ENCODE measurements around the gene ZGPAT.
"Not testable (repeated sequence)": the region's sequence is repeated elsewhere in the genome, so short reads cannot be mapped to it uniquely, and the experiment has no call there.

The ZGPAT gene, protein sequence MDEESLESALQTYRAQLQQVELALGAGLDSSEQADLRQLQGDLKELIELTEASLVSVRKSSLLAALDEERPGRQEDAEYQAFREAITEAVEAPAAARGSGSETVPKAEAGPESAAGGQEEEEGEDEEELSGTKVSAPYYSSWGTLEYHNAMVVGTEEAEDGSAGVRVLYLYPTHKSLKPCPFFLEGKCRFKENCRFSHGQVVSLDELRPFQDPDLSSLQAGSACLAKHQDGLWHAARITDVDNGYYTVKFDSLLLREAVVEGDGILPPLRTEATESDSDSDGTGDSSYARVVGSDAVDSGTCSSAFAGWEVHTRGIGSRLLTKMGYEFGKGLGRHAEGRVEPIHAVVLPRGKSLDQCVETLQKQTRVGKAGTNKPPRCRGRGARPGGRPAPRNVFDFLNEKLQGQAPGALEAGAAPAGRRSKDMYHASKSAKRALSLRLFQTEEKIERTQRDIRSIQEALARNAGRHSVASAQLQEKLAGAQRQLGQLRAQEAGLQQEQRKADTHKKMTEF

DNA sequence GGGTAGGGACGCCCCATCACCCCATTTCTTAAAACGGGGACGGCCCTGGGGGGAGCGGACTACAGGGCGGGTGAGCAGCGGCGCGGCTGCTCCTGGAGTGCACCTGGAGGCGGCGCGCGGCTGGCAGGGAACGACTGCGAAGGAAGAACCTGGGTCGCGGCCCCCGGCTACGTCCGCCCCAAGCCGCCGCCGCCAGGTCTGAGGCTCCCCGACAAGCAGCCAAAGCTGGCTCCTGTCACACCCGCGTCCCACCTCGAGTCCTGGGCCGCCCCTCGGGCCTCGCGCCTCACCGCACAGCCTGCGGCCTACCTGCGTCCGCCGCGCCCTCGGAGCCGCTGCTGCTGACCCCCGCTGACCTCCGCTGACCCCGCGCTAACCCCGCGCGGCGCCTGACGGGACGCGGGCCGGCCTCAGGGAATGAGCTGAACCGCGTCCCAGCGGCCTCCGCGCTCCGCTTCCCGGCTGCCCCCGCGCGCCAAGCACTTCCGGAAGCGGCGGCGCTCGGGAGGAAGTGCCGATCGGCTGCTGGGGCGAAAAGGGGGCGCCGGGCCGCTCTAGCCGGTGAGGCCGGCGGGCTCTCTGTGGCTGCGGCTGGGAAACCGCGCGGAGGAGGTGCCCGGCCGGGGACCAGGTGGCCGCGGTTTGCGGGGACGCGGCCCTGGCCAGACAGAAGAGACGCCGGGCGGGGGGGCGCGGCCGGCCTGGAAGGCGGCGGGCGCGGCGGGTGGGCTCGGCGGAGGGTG is at the start of gene ZGPAT, which contains the start of gene ARFRP1:
Gene ZGPAT (plus strand): TSS at position 482 of the 743 bp plus-strand sequence. CDS start 542 bp downstream, outside the sequence.
Gene ARFRP1 (minus strand): TSS at position 419 of the 743 bp plus-strand sequence. CDS start 885 bp downstream, outside the sequence.
- peak; percentile 75 to 82 for DNase-seq (ENCODE audit: low read depth in 2 of 2)

DNA sequence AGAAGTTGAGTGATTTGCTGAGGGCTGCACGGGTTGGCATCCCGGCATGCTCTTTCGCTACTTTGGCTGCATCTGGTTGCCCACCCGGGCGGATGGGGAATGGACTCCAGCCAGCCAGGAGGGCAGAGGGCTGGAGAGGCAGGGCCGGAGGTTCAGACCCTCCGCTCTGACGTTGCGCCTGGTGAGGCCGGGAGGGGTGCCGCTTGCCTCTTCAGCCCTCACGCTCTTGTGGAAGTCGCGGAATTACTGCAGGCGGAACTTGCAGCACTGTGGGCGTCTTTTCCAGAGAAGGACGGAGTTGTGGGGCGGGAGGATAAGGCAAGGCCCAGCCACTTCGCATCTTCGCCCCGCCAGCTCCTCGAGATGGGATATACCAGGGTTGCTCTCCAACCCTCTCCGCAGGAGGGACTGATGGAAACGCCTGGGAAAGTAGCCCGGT is 49.1 kb upstream of the ZGPAT start:
- DNase-seq (ENCODE audit: low read depth in 2 of 2): no peak

DNA sequence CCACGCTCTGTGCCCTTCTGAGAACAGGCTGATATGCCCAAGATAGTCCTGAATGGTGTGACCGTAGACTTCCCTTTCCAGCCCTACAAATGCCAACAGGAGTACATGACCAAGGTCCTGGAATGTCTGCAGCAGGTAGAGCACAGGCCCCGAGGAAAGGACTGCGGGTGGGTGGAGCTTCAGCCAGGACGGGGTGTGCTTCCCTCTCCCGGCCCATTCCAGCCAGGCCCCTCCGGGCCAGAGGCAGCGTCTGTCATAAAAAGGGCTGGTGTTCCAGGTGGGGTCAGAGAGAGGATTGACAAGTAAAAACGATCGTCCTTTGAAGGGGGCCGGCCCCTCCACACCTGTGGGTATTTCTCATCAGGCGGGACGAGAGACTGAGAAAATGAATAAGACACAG is 48.5 kb upstream of the ZGPAT start:
- DNase-seq (ENCODE audit: low read depth in 2 of 2): no peak

DNA sequence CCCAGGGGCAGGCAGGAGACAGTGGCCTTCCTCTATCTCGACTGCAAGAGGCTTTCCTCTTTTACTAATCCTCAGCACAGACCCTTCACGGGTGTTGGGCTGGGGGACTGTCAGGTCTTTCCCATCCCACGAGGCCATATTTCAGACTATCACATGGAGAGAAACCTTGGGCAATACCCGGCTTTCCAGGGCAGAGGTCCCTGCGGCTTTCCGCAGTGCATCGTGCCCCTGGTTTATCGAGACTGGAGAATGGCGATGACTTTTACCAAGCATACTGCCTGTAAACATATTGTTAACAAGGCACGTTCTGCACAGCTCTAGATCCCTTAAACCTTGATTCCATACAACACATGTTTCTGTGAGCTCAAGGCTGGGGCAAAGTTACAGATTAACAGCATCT is 47.7 kb upstream of the ZGPAT start:
- DNase-seq (ENCODE audit: low read depth in 2 of 2): not testable (repeated sequence)

GRCh38 chr20:63660622-63661021 is 47.2 kb upstream of the ZGPAT start:
- no peak for DNase-seq (ENCODE audit: low read depth in 2 of 2)

DNA sequence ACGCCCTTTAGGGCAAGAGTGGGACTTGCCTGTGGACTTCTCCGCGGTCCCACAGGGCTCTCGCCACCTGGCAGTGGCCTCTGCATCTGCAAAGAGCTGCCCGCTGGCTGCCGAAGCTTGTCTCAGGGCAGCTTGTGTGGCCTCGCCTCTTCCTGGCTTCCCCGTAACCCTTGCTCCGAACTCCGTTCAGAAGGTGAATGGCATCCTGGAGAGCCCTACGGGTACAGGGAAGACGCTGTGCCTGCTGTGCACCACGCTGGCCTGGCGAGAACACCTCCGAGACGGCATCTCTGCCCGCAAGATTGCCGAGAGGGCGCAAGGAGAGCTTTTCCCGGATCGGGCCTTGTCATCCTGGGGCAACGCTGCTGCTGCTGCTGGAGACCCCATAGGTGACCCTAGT is 46.7 kb upstream of the ZGPAT start:
- no peak for DNase-seq (ENCODE audit: low read depth in 2 of 2)

DNA sequence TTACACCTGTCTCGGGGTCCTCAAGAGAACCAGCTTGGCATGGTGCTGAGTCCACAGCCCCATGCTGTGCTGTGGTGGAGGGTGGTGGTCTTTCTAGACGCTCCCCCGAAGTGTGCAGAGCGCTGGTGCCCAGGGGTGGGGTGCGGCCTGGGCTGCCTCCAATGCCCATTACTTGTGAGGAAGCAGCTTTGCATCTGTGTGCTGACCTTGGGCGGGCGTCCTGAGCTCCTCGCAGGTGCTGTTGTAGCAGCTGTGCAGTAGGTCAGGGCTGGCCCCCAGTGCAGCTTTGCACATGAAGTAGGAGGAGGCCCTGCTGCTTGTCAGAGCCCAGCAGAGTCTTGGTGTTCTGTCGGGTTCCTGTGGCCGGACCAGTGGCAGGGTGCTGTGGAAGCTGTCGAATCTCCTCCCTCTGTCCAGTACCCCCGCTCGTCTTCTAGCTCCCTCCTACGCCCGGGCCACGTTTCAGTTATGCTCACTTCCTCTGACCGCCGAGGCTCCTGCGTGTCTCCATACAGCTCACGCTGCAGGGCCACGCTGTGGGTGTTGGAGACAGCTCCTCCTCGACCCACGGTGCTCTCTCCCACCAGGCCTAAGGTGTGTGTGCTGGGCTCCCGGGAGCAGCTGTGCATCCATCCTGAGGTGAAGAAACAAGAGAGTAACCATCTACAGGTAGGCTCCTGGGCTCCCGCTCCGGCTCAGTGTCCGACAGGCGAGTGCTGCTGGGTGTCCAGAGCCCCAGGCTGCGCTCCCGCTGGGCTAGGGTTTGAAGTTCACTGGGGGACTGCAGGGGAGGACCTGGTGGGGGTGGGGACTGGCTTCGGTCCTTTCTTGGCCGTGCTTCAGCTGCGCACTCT is 45.7 kb upstream of the ZGPAT start:
- DNase-seq (ENCODE audit: low read depth in 2 of 2): no peak

GRCh38 chr20:63662813-63663189 is 45.0 kb upstream of the ZGPAT start:
- DNase-seq (ENCODE audit: low read depth in 2 of 2): no peak

DNA sequence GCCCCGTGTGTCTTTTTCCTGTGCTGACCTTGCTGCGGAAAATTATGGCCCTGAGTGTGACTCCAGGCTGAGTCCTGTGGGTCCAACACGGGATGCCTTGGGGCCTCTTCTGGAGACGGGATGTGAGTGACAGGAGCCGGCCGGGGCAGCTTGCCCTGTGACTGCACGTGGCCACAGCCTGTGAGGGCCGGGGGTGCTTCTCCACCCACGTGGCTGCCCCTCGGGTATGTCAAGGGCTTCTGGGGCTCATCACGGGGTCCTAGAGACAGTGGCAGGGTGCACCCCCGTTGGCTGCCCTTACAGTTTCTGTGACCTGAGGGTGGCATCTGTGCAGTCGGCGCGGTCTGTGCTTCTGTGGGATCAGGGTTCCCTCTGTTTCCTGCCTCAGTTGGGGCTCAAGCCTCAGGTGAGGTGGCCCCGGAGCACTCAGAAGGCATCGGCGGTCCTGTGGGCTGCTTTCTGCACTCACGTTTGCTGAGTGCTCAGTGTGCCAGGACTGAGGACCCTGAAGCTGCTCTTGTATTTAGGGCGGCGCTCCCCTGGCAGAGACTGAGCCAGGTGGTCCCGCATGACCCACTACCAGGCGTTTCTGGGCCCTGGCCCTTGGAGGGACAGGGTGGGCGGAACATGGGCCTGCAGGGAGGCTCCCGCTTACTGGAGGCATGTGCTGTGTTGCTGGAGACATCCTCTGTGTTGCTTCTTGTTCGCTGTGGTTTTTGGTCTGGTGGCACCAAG is 44.3 kb upstream of the ZGPAT start:
- no peak for DNase-seq (ENCODE audit: low read depth in 2 of 2)

- DNase-seq (ENCODE audit: low read depth in 2 of 2): no peak
These were observed 43.5 kb upstream of the ZGPAT start for GRCh38 chr20:63664143-63664851.

GRCh38 chr20:63664861-63665594 is 42.8 kb upstream of the ZGPAT start:
- DNase-seq (ENCODE audit: low read depth in 2 of 2): no peak

DNA sequence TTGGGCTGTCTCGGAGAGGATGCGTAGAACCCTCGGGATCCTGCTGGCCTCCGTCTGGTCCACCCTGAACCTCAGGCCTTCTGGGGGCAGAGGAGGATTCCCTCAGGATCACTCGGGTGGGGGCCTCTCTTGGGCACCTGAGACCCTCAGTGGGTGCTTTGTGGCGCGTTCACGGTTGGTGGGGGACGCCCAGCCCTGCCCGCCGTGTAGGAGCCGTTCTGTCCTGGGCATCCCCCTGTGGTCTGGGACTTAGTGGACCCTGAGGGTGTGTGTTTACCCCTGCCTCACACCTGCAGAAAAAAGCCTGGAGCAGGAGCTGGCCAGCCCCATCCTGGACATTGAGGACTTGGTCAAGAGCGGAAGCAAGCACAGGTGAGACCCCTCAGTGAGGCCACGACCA is 42.1 kb upstream of the ZGPAT start:
- DNase-seq (ENCODE audit: low read depth in 2 of 2): no peak

GRCh38 chr20:63667858-63668257 is 40.0 kb upstream of the ZGPAT start:
- no peak for DNase-seq (ENCODE audit: low read depth in 2 of 2)

DNA sequence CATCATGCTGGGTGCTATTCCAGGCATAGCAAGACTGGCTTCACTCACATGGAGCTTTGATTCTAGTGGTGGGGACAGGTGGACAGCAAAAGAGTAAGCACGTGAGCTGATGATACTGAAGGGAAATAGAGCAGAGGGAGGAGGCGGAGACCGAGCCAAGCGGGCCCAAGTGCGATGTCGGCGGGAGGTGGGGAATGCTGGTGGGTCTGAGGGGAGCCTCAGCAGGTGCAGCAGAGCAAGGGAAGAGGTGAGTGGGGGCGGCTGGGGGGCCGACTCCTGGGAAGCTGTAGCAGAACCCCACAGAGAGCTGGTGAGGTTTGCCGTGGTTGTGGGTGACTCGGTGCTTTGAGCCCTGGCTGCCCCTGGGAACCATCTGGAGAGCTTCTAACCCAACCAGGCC is 39.5 kb upstream of the ZGPAT start:
- no peak for DNase-seq (ENCODE audit: low read depth in 2 of 2)

DNA sequence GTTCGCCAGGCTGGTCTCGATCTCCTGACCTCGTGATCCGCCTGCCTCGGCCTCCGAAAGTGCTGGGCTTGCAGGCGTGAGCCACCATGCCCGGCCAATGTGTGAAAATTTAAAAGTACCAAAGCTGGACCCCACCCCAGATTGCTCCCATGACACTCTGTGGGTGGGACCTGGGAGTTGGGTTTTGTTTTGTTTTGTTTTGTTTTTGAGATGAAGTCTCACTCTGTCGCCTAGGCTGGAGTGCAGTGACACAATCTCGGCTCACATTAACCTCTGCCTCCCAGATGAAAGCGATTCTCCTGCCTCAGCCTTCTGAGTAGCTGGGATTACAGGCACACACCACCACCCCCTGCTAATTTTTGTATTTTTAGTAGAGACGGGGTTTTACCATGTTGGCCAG is 36.1 kb upstream of the ZGPAT start:
- DNase-seq (ENCODE audit: low read depth in 2 of 2): not testable (repeated sequence)

DNA sequence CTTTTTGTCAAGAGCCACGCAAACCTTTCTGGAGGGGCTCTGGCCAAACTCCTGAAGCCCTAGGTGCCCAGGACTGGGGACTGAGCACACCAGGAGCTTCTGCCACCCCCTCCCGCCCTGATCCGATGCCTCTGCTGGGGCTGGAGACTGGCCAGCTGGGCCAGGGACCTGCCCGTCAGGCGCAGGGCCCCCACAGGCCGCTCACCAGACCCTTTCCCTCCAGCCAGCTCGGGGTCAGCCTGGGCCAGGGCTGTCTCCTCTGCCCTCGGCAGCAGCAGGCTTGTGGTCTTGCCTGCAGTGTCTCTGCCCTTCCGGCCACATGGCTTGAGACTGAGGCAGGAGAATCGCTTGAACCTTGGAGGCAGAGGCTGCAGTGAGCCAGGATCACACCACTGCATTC is 35.2 kb upstream of the ZGPAT start:
- no peak for DNase-seq (ENCODE audit: low read depth in 2 of 2)

DNA sequence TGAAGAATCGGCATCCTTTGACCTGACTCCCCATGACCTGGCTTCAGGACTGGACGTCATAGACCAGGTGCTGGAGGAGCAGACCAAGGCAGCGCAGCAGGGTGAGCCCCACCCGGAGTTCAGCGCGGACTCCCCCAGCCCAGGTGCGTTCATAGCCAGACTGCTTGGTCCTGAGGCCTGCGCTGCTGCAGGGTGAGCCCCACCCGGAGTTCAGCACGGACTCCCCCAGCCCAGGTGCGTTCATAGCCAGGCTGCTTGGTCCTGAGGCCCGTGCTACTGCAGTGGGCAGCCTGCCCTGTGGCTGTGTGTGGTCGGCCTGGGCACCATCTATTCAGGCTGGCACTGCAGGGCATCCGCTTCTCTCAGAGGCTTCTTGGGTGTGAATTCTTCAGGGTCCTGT is 33.9 kb upstream of the ZGPAT start:
- no peak for DNase-seq (ENCODE audit: low read depth in 2 of 2)

GRCh38 chr20:63675681-63676368 is 32.0 kb upstream of the ZGPAT start:
- no peak for DNase-seq (ENCODE audit: low read depth in 2 of 2)

GRCh38 chr20:63678071-63678470 is 29.8 kb upstream of the ZGPAT start:
- no peak for DNase-seq (ENCODE audit: low read depth in 2 of 2)
